GM11168 (cell line): Measurements from ENCODE around the gene GRAMD1A.
"Not testable (repeated sequence)": the region's sequence is repeated elsewhere in the genome, so short reads cannot be mapped to it uniquely, and the experiment has no call there.

Experiments
- in situ Hi-C: fragments of 300-500 bp; cut with MboI; formaldehyde crosslinking; loops from one replicate; pipeline ENCODE4 v1.12.0; 2022; ENCODE audit warnings: low sequenced_read_pairs; ENCODE audit not compliant: unreplicated experiment

Gene GRAMD1A

GRCh38 chr19:34975056-34975455 is 25.1 kb upstream of the GRAMD1A start:
- in situ Hi-C loops = no loop called here

GRCh38 chr19:34976611-34977010 is 23.5 kb upstream of the GRAMD1A start:
- in situ Hi-C loops = no loop called here

GRCh38 chr19:34979819-34980640 is 20.1 kb upstream of the GRAMD1A start:
- in situ Hi-C loops = no loop called here

GRCh38 chr19:34982275-34982674 is 17.8 kb upstream of the GRAMD1A start:
- in situ Hi-C loops = no loop called here

- in situ Hi-C loops = no loop called here
These were observed 16.3 kb upstream of the GRAMD1A start for GRCh38 chr19:34983786-34984185.

- in situ Hi-C loops = no loop called here
These were observed 15.8 kb upstream of the GRAMD1A start for GRCh38 chr19:34984287-34984686.

- in situ Hi-C loops = no loop called here
These were observed 14.7 kb upstream of the GRAMD1A start for GRCh38 chr19:34985249-34986022.

- in situ Hi-C loops = no loop called here
These were observed 12.0 kb upstream of the GRAMD1A start for GRCh38 chr19:34988119-34988518.

GRCh38 chr19:34989298-34989697 is 10.8 kb upstream of the GRAMD1A start:
- in situ Hi-C loops = no loop called here

- in situ Hi-C loops = no loop called here
These were observed 9.4 kb upstream of the GRAMD1A start for GRCh38 chr19:34990578-34991192.

GRCh38 chr19:34991542-34992333 is 8.4 kb upstream of the GRAMD1A start:
- in situ Hi-C loops = no loop called here

GRCh38 chr19:34992582-34992981 is 7.5 kb upstream of the GRAMD1A start:
- in situ Hi-C loops = not testable (repeated sequence)

- in situ Hi-C loops = no loop called here
These were observed 5.9 kb upstream of the GRAMD1A start for GRCh38 chr19:34994286-34994642.

GRCh38 chr19:34994643-34995541 is 5.2 kb upstream of the GRAMD1A start:
- in situ Hi-C loops = no loop called here

- in situ Hi-C loops = no loop called here
These were observed 4.6 kb upstream of the GRAMD1A start for GRCh38 chr19:34995551-34995950.

- in situ Hi-C loops = no loop called here
These were observed 3.0 kb upstream of the GRAMD1A start for GRCh38 chr19:34997071-34997617.

- in situ Hi-C loops = not testable (repeated sequence)
These were observed 1.9 kb upstream of the GRAMD1A start for GRCh38 chr19:34998224-34998623.

GRCh38 chr19:34998777-34999497 is 1.2 kb upstream of the GRAMD1A start:
- in situ Hi-C loops = no loop called here

GRCh38 chr19:35000338-35000646 is 169 bp downstream of the GRAMD1A start:
- in situ Hi-C loops = no loop called here
